Adrenal gland (tissue), 12 donors: Measurements from ENCODE around the gene RIC3. TPM values are rescaled to one million over a fixed set of nuclear protein-coding genes. Genes with fewer than 3 reads are reported as not detected.

Experiments used
- DNase-seq, 7 donors: peaks; one replicate each; pipeline ENCODE4 v3.0.0-alpha.2; 2019 to 2020
- H3K27ac ChIP-seq, 5 donors: fragments of 200-600 bp; sonication (generic) in 4 of 5; 1 replicate in 3 of 5; 2 replicates in 2 of 5; pipeline versions ENCODE4 v1.5.1 to v1.8.0; 2016 to 2020; ENCODE audit warnings: mild to moderate bottlenecking in 1 of 5
- H3K27me3 ChIP-seq: fragments of 200-600 bp; 2 replicates; pipeline ENCODE4 v1.8.0; 2021
- H3K36me3 ChIP-seq, 2 donors: fragments of 200-600 bp; replicated peaks in 1 of 2; 1 replicate in 1 of 2; 2 replicates in 1 of 2; pipeline versions ENCODE4 v1.5.1 to v1.8.0; 2018 to 2022
- H3K4me1 ChIP-seq, 2 donors: fragments of 200-600 bp; replicated peaks in 1 of 2; 1 replicate in 1 of 2; 2 replicates in 1 of 2; pipeline versions ENCODE4 v1.5.1 to v1.8.0; 2018 to 2021
- H3K4me3 ChIP-seq, 4 donors: fragments of 200-600 bp; sonication (generic) in 3 of 4; one replicate each; pipeline ENCODE4 v1.5.1; 2016 to 2018
- H3K9me3 ChIP-seq, 3 donors: fragments of 200-600 bp; sonication (generic) in 1 of 3; replicated peaks in 1 of 3; 1 replicate in 2 of 3; 2 replicates in 1 of 3; pipeline versions ENCODE4 v1.5.1 to v1.8.0; 2016 to 2021
- CTCF ChIP-seq, 6 experiments: fragments of 450-650 bp in 4 of 6; fragments of 200-600 bp in 2 of 6; sonication (generic) in 1 of 6; IDR thresholded peaks; 1 replicate in 5 of 6; 2 replicates in 1 of 6; pipeline versions ENCODE4 v1.5.1 to v1.8.0; 2016 to 2021; ENCODE audit warnings: antibody characterized with exemption in 6 of 6, mild to moderate bottlenecking in 2 of 6, moderate library complexity in 1 of 6
- POLR2A ChIP-seq, 2 donors: fragments of 450-650 bp; IDR thresholded peaks; one replicate each; pipeline ENCODE4 v1.6.1; 2017; ENCODE audit warnings: antibody characterized with exemption in 2 of 2, mild to moderate bottlenecking in 2 of 2, moderate library complexity in 1 of 2
- WGBS, 4 donors: extraction: QIAGEN DNeasy Blood & Tissue Kit in 2 of 4; methylation state at CpG; one replicate each; pipeline versions ENCODE4 v1.1.5 to v1.1.7; 2013 to 2017; 5-methylcytosine and 5-hydroxymethylcytosine counted together
- intact Hi-C, 2 donors: fragments of 100-400 bp; cut with DNase I; formaldehyde crosslinking; loops; one replicate each; pipeline versions ENCODE4 v1.14.1 to v1.15.0; 2022 to 2023
- polyA plus RNA-seq, 3 donors: library from polyadenylated mRNA; stranded (reverse); fragments of 200-250 nt in 2 of 3; fragments of 350-450 nt in 1 of 3; fragmentation: Illumina TruSeq in 1 of 3; extraction: RNeasy Lipid Tissue Mini Kit (QIAGEN cat#74804) in 1 of 3; gene quantifications; one replicate each; pipeline ENCODE4 v1.2.3, GENCODE V29; 2013 to 2014
- total RNA-seq, 9 donors: library from RNA; depleted of rRNA in 4 of 9; stranded (reverse); fragments of >200 nt in 4 of 9; fragments of 120-200 nt in 1 of 9; fragmentation: NEBNext Ultra II Directional in 1 of 9; extraction: Animal tissue kit (Norgen Biotek cat#: 25700) in 1 of 9; gene quantifications; one replicate each; pipeline versions ENCODE4 v1.1.0 to v1.2.4, GENCODE V29; 2013 to 2023
- donor health status: healthy with polysubstance abuse.
- donor health status: Bipolar disorder and iron deficiency.
- donor health status: DM: yes; HTN: yes; CAD: no.
- donor health status: DM: no; HTN: no; CAD: no.
- donor health status: DM: no; HTN: no; CAD: no.
- donor health status: DM: yes; HTN: yes; CAD: no.

Gene RIC3
- total and polyA plus RNA-seq, 12 donors: 11.0 to 45.5 (median 29.4) TPM

GRCh38 chr11:8090756-8091155, 78.1 kb downstream of the RIC3 start:
- DNase-seq: peak in 4 of 7 donors; percentile 30 to 78 (median 54)
- H3K4me1 ChIP-seq: peaks cover 0 to 6% of the 10 kb centered on the region in 2 donors
- H3K4me3 ChIP-seq: no peak overlapping the region
- peak overlapping the region in 1 of 5 donors; percentile 38 for H3K27ac ChIP-seq
- intact Hi-C loops: loop anchor here (5.0 kb wide), 2 partner anchors 78 to 83 kb away; no protein-coding TSS in a partner anchor
- H3K36me3 ChIP-seq: no peaks in the 10 kb centered on the region
- H3K27me3 ChIP-seq: no peaks in the 10 kb centered on the region
- 55 to 66% (median 58%) methylated on average over 5 of the region's 5 CpGs for WGBS, 4 donors
- H3K9me3 ChIP-seq: no peaks in the 10 kb centered on the region
- TF ChIP-seq POLR2A (IDR thresholded peaks at IDR 0.05) (no peak), CTCF (IDR thresholded peaks at IDR 0.05) (peak; percentile 35 to 63 (median 54))

GRCh38 chr11:8089791-8090510, 78.9 kb downstream of the RIC3 start:
- Histone ChIP-seq H3K9me3 (no peaks in the 10 kb centered on the region), H3K4me1 (peaks cover 0 to 6% of the 10 kb centered on the region in 2 donors), H3K36me3 (no peaks in the 10 kb centered on the region), H3K27me3 (no peaks in the 10 kb centered on the region), H3K4me3 (no peak overlapping the region), H3K27ac (peak overlapping the region in 1 of 5 donors; percentile 38)
- 90 to 98% (median 92%) methylated on average over 3 to 17 of the region's 17 CpGs for WGBS, 4 donors
- intact Hi-C loops: loop anchor here (5.0 kb wide), 2 partner anchors 78 to 83 kb away; no protein-coding TSS in a partner anchor
- no peak for TF ChIP-seq CTCF (IDR thresholded peaks at IDR 0.05)
- TF ChIP-seq POLR2A (IDR thresholded peaks at IDR 0.05): no peak
- DNase-seq: no peak

GRCh38 chr11:8087756-8088155, 81.1 kb downstream of the RIC3 start:
- H3K4me1 ChIP-seq: peaks cover 0 to 5% of the 10 kb centered on the region in 2 donors
- DNase-seq: no peak
- no peak overlapping the region for H3K4me3 ChIP-seq
- H3K27me3 ChIP-seq: no peaks in the 10 kb centered on the region
- whole genome bisulfite sequencing, 4 donors: 77 to 100% (median 82%) methylated on average over 2 to 3 of the region's 3 CpGs
- no peaks in the 10 kb centered on the region for H3K9me3 ChIP-seq
- H3K36me3 ChIP-seq: no peaks in the 10 kb centered on the region
- intact Hi-C loops: no loop called here
- TF ChIP-seq POLR2A (IDR thresholded peaks at IDR 0.05) (no peak), CTCF (IDR thresholded peaks at IDR 0.05) (no peak)
- peak overlapping the region in 1 of 5 donors; percentile 66 for H3K27ac ChIP-seq

- intact Hi-C loops: no loop called here
- no peaks in the 10 kb centered on the region for H3K9me3 ChIP-seq
- peak overlapping the region in 1 of 5 donors; percentile 66 for H3K27ac ChIP-seq
- H3K27me3 ChIP-seq: no peaks in the 10 kb centered on the region
- H3K4me3 ChIP-seq: no peak overlapping the region
- peaks cover 0 to under 1% of the 10 kb centered on the region in 2 donors for H3K4me1 ChIP-seq
- 79 to 89% (median 83%) methylated on average over 2 to 4 of the region's 4 CpGs for WGBS, 4 donors
- H3K36me3 ChIP-seq: no peaks in the 10 kb centered on the region
- peak in 1 of 7 donors; percentile 16 for DNase-seq
- TF ChIP-seq CTCF (IDR thresholded peaks at IDR 0.05) (peak in 3 of 6 experiments; percentile 26 to 28 (median 28)), POLR2A (IDR thresholded peaks at IDR 0.05) (no peak)
These were observed 81.6 kb downstream of the RIC3 start for GRCh38 chr11:8087185-8087584.
